Keratinocyte (primary cell): Measurements from ENCODE around the gene SCRT2. TPM values are rescaled to one million over a fixed set of nuclear protein-coding genes. Genes with fewer than 3 reads are reported as not detected.

ENCODE experiments used
- DNase-seq: peaks from one replicate; pipeline ENCODE4 v3.0.0-alpha.2; 2011; ENCODE audit warnings: low read depth, missing footprints, low spot score
- FAIRE-seq: peaks from 2 replicates; lab custom pipeline; 2011; peaks lifted over from hg19 to GRCh38; lab: Jason Lieb, UNC
- H2AFZ ChIP-seq: 2 replicates; pipeline ENCODE4 v1.6.0; 2012; ENCODE audit warnings: low read length, control low read depth, inconsistent platforms; ENCODE audit not compliant: control insufficient read depth
- H3K27ac ChIP-seq: 2 replicates; pipeline ENCODE4 v1.5.1; 2011; ENCODE audit warnings: low read length; ENCODE audit not compliant: control insufficient read depth, insufficient read depth
- H3K27me3 ChIP-seq: 3 replicates; pipeline ENCODE4 v1.6.0; 2011; ENCODE audit warnings: low read length; ENCODE audit not compliant: control insufficient read depth, insufficient read depth; ENCODE audit errors: extremely low read depth
- H3K36me3 ChIP-seq, 2 experiments: 2 replicates in 1 of 2; 3 replicates in 1 of 2; pipeline ENCODE4 v1.5.1; 2011; ENCODE audit warnings: low read length in 2 of 2, mild to moderate bottlenecking in 1 of 2; ENCODE audit not compliant: control insufficient read depth in 2 of 2, insufficient read depth in 2 of 2; ENCODE audit errors: extremely low read depth in 1 of 2
- H3K4me1 ChIP-seq: 3 replicates; pipeline ENCODE4 v1.5.1; 2011; ENCODE audit warnings: low read length; ENCODE audit not compliant: control insufficient read depth, insufficient read depth; ENCODE audit errors: extremely low read depth
- H3K4me2 ChIP-seq: 3 replicates; pipeline ENCODE4 v1.6.0; 2011; ENCODE audit warnings: low read depth, low read length; ENCODE audit not compliant: control insufficient read depth, insufficient read depth; ENCODE audit errors: extremely low read depth
- H3K4me3 ChIP-seq, 3 experiments: fragments of 200-600 bp in 1 of 3; sonication (generic) in 1 of 3; 2 replicates in 2 of 3; 3 replicates in 1 of 3; pipeline ENCODE4 v1.5.1; 2011 to 2016; ENCODE audit warnings: low read length in 3 of 3, mild to moderate bottlenecking in 3 of 3, control low read depth in 2 of 3, inconsistent platforms in 1 of 3, low read depth in 1 of 3, mixed read lengths in 1 of 3, mixed run types in 1 of 3, moderate library complexity in 1 of 3; ENCODE audit not compliant: control insufficient read depth in 2 of 3, insufficient read depth in 2 of 3; ENCODE audit errors: extremely low read depth in 1 of 3
- H3K79me2 ChIP-seq: 2 replicates; pipeline ENCODE4 v1.6.0; 2012; ENCODE audit warnings: low read length; ENCODE audit not compliant: control insufficient read depth, insufficient read depth
- H3K9ac ChIP-seq: 3 replicates; pipeline ENCODE4 v1.6.0; 2011; ENCODE audit warnings: low read length; ENCODE audit not compliant: control insufficient read depth, insufficient read depth; ENCODE audit errors: extremely low read depth
- H3K9me1 ChIP-seq: 3 replicates; pipeline ENCODE4 v1.6.0; 2011; ENCODE audit warnings: low read length; ENCODE audit not compliant: control insufficient read depth, insufficient read depth; ENCODE audit errors: extremely low read depth
- H3K9me3 ChIP-seq: 2 replicates; pipeline ENCODE4 v1.5.1; 2012; ENCODE audit warnings: low read depth, low read length; ENCODE audit not compliant: control insufficient read depth
- H4K20me1 ChIP-seq: 3 replicates; pipeline ENCODE4 v1.6.0; 2011; ENCODE audit warnings: low read length; ENCODE audit not compliant: control insufficient read depth, insufficient read depth; ENCODE audit errors: extremely low read depth
- EZH2 ChIP-seq: IDR thresholded peaks from one replicate; pipeline ENCODE4 v1.6.1; 2012; ENCODE audit warnings: inconsistent platforms, mild to moderate bottlenecking, low read length, moderate library complexity
- dilution Hi-C: fragments of 300-500 bp; cut with MboI; formaldehyde crosslinking; loops from one replicate; pipeline ENCODE4 v1.7.0; 2020; ENCODE audit warnings: low sequenced_read_pairs; ENCODE audit not compliant: extremely low pct_ligation_motif_present
- polyA plus RNA-seq, 5 experiments: library from polyadenylated mRNA; depleted of rRNA in 3 of 5; stranded (reverse) in 3 of 5; stranded (forward) in 1 of 5; unstranded in 1 of 5; fragments of >200 nt; gene quantifications; 1 replicate in 1 of 5; 2 replicates in 3 of 5; 3 replicates in 1 of 5; pipeline versions ENCODE4 v1.2.1 to v1.2.3, GENCODE V29; 2011 to 2012; ENCODE audit warnings: missing spikeins in 2 of 5, low read depth in 1 of 5, low replicate concordance in 1 of 5
- TF ChIP-seq, protein P1 (sequence below), 3 experiments: IDR thresholded peaks in 1 of 3; conservative IDR thresholded peaks in 1 of 3; optimal IDR thresholded peaks in 1 of 3; 2 replicates in 2 of 3; 3 replicates in 1 of 3; pipeline versions ENCODE3 to v1.5.1; 2011; ENCODE audit warnings: low read length in 3 of 3, mild to moderate bottlenecking in 3 of 3, moderate library complexity in 2 of 3, control low read depth in 1 of 3, inconsistent platforms in 1 of 3; ENCODE audit not compliant: insufficient read depth in 2 of 3; ENCODE audit errors: extremely low read depth in 1 of 3

The SCRT2 gene
- polyA plus RNA-seq, 1 donor (not counting 4 experiments of a cell fraction or from before 2014, with no cell fraction given), result not detected

DNA sequence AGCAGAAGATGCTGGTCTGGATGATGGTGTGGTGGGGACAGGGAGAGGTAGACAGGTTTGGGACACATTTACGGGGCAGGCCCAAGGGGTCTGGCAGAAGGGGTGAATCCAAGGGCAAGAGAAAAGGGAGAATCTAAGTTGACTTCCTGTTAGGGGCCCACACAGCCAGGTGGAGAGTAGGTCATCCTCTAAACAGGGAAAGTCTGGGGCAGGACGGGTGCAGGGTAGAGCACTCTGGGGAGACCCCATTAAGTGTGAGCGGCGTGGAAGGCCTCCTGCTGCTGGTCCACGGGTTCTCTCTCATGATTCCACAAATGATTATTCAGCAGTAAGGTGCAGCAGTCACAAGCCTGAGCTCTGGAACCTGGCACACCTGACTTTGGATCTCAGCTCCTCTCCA lies 25.3 kb downstream of the SCRT2 start:
- Histone ChIP-seq H3K79me2 (peaks cover 28% of the 10 kb centered on the region), H3K9ac (no peak overlapping the region), H3K36me3 (peaks cover 24 to 30% of the 10 kb centered on the region in 2 experiments), H3K4me1 (peaks cover 13% of the 10 kb centered on the region), H3K27ac (no peak overlapping the region), H3K9me1 (no peaks in the 10 kb centered on the region), H3K4me3 (no peak overlapping the region), H3K9me3 (no peaks in the 10 kb centered on the region), H2AFZ (no peak overlapping the region), H3K4me2 (no peak overlapping the region), H3K27me3 (no peaks in the 10 kb centered on the region), H4K20me1 (peaks cover 4% of the 10 kb centered on the region)
- no peak for TF ChIP-seq EZH2
- TF ChIP-seq, protein P1, sequence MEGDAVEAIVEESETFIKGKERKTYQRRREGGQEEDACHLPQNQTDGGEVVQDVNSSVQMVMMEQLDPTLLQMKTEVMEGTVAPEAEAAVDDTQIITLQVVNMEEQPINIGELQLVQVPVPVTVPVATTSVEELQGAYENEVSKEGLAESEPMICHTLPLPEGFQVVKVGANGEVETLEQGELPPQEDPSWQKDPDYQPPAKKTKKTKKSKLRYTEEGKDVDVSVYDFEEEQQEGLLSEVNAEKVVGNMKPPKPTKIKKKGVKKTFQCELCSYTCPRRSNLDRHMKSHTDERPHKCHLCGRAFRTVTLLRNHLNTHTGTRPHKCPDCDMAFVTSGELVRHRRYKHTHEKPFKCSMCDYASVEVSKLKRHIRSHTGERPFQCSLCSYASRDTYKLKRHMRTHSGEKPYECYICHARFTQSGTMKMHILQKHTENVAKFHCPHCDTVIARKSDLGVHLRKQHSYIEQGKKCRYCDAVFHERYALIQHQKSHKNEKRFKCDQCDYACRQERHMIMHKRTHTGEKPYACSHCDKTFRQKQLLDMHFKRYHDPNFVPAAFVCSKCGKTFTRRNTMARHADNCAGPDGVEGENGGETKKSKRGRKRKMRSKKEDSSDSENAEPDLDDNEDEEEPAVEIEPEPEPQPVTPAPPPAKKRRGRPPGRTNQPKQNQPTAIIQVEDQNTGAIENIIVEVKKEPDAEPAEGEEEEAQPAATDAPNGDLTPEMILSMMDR (optimal IDR thresholded peaks at IDR 0.05 in 1 of 3, IDR thresholded peaks at IDR 0.05 in 1 of 3, conservative IDR thresholded peaks at IDR 0.05 in 1 of 3; ENCODE audit: extremely low read depth in 1 of 3, insufficient read depth in 2 of 3, low read length in 3 of 3), result no peak
- dilution Hi-C loops, result no loop called here
- no peak for DNase-seq
- no peak for FAIRE-seq

DNA sequence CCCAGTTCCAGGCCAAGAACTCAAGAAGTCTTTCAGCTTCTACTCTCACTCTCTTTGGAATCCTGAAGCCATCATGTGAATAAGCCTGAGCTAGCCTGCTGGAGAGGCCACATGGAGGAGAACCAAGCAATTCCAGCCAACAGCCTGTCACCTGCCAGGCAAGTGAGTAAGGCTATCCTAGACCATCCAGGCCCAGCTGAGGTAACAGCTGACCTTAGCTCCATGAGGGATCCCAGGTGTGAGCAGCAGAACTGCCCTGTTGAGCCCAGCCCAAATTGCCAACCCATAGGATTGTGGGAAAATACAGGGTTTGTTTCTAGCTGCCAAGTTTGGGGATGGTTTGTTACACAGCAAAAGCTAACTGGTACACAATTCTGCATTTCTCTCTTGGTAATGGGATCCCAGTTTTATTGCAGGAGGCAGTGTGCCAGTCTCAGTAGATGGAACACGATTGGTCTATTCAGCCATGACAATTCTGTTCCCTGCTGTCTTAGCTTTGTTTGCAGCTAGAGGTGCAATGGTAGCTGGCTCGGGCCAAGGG lies 28.1 kb downstream of the SCRT2 start:
- no peaks in the 10 kb centered on the region for H3K9me1 ChIP-seq
- FAIRE-seq (no peak), DNase-seq (no peak)
- no peaks in the 10 kb centered on the region for H3K9me3 ChIP-seq
- peaks cover 6% of the 10 kb centered on the region for H3K27me3 ChIP-seq
- H3K79me2 ChIP-seq, result peaks cover 24% of the 10 kb centered on the region
- H2AFZ ChIP-seq, result no peak overlapping the region
- H4K20me1 ChIP-seq, result peaks cover 4% of the 10 kb centered on the region
- H3K9ac ChIP-seq, result no peak overlapping the region
- H3K27ac ChIP-seq, result no peak overlapping the region
- no peak overlapping the region for H3K4me3 ChIP-seq
- peaks cover 7% of the 10 kb centered on the region for H3K4me1 ChIP-seq
- H3K36me3 ChIP-seq, result peaks cover 24 to 30% of the 10 kb centered on the region in 2 experiments
- no peak overlapping the region for H3K4me2 ChIP-seq
- dilution Hi-C loops, result no loop called here
- TF ChIP-seq, protein P1 (optimal IDR thresholded peaks at IDR 0.05 in 1 of 3, IDR thresholded peaks at IDR 0.05 in 1 of 3, conservative IDR thresholded peaks at IDR 0.05 in 1 of 3; ENCODE audit: extremely low read depth in 1 of 3, insufficient read depth in 2 of 3, low read length in 3 of 3), result no peak
- no peak for TF ChIP-seq EZH2
